Iris pigment epithelial cell (primary cell): ENCODE data around the gene RBP4.

Experiments
- DNase-seq: peaks from one replicate; pipeline ENCODE4 v3.0.0-alpha.2; 2011; ENCODE audit warnings: low read depth

Gene RBP4

GRCh38 chr10:93595378-93596161, 5.5 kb downstream of the RBP4 start:
- no peak for DNase-seq

- DNase-seq = no peak
Observed at GRCh38 chr10:93594518-93594917, 6.5 kb downstream of the RBP4 start.

DNA sequence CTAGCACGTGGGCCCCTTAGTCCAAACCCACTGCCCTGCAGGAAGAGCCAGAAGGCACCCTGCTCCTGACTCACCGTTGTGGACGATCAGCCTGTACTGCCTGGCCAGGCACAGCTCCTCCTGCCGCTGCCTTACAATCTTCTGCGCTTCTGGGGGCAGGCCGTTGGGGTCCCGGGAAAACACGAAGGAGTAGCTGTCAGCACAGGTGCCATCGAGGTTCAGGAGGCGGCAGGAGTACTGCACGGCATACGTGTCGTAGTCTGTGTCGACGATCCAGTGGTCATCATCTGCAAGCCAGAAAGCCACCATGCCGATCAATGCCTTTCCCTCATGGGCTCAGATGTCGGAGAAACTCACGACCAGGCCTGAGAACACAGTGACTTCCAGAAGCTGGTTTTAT, 7.3 kb downstream of the RBP4 start:
- no peak for DNase-seq

DNA sequence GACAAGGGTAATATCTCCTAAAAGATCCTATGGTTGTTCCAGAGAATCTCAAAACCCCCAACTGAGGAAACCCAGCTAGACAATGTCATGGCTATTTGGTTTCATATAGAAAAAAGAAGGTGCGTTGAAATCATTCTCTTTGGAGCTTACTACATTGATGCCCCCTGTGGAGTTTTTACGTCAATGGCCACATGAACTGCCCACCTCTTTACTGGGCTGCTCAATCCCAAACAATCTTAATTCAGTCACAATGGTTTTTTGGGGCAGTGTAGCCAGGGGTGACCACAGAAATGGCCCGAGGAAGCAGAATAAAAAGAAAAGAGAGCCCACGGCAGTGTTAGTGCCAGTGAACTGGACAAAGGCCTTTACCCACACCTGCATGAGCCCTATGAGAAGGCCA, 7.8 kb downstream of the RBP4 start:
- no peak for DNase-seq

DNA sequence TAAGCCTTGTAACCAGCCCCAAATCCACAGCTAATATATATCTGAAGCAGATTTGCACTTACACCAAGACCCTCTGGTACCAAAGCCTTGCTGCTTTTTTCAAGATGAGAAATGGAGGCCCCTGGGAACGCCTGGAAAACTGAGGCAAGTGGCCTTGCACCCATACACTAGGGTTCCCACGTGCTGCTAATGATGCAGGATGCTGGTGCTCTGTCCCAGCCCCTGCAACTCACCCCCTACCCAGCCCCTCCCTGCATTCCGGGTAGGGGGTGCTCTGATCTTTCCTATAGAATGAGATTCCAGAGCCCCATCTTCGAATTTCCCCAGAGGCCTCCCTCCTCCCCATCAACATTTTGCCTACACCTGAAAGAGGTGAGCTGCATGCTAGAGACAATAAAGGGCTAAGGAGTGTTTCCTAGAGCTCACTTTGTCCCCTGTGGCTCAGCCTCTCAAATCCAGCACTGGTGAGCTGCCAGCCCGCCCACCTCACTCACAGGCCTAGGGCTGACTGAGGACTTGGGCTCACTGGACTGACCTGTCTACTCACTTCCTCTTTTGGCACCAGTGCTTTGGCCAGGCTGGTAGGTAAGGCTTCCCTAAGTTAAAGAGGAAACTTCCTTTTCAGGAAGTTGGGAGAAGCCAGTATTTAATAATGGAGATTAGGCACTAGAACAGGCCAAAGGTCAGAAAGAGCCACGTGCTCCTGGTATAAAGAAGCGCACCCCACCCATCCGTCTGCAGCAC, 9.8 kb downstream of the RBP4 start:
- DNase-seq = no peak

GRCh38 chr10:93590638-93591037, 10.4 kb downstream of the RBP4 start:
- DNase-seq = no peak

DNA sequence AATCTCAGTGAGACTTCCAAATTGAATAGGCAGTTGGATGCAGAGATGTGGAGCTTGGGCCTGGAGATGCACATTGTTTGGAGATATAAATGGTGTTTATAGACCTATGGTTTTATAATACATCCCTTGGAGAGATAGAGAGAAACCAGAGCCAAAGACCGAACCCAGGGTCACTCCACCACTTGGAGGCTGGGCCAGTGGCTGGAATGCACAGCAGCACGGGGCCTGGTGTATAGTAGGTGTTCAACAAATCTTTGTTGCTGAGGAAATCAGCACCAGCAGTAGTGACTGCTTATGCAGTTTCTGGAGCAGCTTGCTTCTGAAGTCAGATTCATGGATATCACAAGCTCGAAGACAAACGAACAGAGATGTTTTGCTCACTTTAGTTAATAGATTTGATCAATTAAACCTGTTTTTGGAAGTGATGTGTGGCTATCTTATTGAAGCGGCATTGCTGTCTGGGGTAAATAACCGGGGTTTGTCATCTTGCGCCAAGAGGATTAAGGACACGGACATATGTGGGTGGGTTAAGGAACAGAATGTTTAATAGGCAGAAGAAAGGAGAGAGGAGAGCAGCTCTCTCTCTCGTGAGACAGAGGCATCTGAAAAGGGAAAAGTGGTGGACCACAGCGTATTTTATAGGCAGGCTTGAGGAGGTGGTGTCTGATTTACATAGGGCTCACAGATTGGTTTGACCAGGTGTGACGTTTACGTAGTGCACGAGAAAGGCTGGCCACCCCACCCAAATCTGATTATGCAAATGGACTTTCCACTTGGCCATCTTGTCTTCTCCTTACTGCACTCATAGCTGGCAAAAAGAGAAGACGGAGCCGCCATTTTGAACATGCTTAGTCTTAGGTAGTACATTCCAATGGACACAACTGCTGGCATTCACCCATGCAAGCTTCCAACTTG, 11.1 kb downstream of the RBP4 start:
- DNase-seq = no peak

DNA sequence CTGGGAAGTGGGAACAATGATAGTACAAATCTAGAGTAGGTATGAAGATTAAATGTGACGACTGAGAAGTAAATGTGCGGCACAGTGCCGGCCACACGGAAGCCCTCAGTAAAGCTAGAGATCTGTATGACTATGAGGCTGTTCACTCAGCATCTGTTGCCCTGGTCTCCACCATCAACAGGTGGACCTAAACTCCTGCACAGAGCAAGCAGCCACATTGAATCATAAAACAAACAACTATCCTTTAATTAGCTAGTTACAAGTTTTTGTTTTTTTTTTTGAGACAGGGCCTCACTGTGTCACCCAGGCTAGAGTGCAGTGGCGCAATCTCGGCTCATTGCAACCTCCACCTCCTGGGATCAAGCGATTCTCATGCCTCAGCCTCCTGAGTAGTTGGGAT, 16.6 kb downstream of the RBP4 start:
- DNase-seq = no peak

GRCh38 chr10:93580828-93581227, 20.2 kb downstream of the RBP4 start:
- DNase-seq = peak; percentile 5

- DNase-seq = no peak
Observed at GRCh38 chr10:93579985-93580711, 20.9 kb downstream of the RBP4 start.

GRCh38 chr10:93579089-93579488, 21.9 kb downstream of the RBP4 start:
- DNase-seq = peak; percentile 22

DNA sequence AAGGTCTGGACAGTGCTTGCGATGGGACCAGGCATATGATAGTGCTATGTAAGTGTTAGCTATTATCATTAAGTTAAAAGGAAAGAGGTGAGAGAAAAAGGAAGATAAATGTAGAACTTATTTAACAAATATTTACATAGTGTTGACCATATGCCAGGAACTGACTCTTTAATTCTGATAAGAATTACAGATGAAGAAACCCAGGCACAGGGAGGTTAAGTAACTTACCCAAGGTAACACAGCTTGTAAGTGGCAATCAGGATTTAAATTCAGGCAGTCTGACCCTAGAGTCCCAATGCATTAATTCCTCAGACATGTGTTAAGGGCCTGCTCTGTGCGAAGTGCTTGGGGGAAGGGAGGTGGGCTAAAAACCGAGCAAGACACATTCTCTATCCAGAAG, 23.5 kb downstream of the RBP4 start:
- no peak for DNase-seq

- DNase-seq = no peak
Observed at GRCh38 chr10:93576888-93577287, 24.1 kb downstream of the RBP4 start.

DNA sequence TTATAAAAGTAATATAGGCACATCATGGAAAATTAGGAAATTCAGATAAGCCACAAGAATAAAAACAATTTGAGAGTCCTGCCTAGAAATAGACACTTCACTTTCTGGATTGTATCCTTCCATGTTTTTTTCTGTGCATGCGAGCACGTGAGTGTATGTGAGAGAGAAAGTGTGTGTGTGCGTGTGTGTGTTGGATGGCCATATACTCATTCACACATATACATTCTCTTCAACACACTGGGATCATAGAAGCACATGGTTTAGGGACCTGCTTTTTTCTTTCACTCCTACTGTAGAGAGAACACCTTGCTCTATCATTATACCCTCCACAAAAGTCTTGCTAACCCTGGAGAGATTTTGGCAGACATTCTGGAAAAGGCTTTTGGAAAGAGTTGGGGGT, 27.1 kb downstream of the RBP4 start:
- no peak for DNase-seq

DNA sequence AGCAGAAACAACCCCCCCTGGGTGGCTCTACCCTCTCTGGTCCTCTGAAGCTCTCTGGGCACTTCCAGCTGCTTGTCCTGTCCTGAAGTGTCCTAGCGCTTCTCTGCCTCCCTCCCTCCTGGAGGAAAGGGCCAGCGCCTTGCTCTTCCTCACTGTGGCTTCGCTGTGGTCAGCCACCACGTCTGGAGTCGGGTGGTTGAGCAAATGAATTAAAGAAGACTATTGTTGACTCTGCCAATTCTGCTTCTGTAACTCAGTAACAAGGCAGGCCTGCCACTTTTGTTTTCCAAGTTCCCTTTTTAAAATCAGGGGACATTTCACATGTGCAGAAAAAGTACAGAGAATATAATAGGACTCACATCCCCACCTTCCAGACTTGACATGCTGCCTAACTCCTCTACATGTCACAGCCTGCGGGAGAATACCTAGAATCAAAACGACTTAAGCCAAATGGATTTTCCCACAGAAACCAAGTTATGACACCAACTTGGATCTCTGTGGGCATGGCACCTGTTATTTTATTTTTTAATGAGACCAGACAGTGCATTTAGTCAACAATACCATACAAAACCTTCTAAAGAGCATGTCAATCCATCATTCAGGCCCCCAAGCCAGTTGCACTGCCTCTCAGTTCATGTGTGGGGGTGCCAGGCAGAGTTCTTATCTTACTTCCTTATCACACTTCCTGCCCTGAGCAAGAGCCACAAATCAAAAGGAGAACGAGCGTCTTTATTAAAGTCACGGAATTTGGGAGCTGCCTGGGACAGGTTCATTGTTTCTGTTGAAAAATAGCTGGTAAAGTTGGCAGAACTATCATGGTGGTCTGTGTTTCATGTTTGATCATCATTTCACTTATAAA, 27.8 kb downstream of the RBP4 start:
- no peak for DNase-seq

DNA sequence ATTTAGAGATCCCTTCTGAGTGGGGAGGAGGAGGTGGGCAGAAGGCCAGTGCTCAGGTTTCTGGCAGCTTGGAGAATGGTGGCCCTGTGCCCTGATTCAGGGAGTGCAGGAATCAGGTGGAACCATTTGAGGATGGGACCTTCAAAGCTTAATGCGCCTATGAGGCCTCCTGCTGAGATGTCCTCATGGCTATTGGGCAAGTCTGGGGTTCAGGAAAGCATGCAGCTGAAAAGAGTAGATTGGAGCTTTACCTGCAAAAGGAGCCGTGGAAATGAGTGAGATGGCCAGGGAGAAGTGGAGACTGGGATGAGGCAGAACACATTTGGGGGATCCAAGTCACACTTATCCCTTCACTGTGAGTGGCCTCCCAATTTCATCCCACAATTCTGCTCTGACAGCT, 28.4 kb downstream of the RBP4 start:
- DNase-seq = no peak

- no peak for DNase-seq
Observed at GRCh38 chr10:93570383-93570782, 30.7 kb downstream of the RBP4 start.

GRCh38 chr10:93568105-93568390, 33.0 kb downstream of the RBP4 start:
- DNase-seq = no peak

- DNase-seq = no peak
Observed at GRCh38 chr10:93567277-93568104, 33.5 kb downstream of the RBP4 start.
